ENCODE results near the gene NMNAT2.

Gene NMNAT2

GRCh38 chr1:183308719-183309118 is 109.5 kb downstream of the NMNAT2 start:
- DNase-seq: no peak

GRCh38 chr1:183306317-183307042 is 111.7 kb downstream of the NMNAT2 start:
- DNase-seq: no peak

DNA sequence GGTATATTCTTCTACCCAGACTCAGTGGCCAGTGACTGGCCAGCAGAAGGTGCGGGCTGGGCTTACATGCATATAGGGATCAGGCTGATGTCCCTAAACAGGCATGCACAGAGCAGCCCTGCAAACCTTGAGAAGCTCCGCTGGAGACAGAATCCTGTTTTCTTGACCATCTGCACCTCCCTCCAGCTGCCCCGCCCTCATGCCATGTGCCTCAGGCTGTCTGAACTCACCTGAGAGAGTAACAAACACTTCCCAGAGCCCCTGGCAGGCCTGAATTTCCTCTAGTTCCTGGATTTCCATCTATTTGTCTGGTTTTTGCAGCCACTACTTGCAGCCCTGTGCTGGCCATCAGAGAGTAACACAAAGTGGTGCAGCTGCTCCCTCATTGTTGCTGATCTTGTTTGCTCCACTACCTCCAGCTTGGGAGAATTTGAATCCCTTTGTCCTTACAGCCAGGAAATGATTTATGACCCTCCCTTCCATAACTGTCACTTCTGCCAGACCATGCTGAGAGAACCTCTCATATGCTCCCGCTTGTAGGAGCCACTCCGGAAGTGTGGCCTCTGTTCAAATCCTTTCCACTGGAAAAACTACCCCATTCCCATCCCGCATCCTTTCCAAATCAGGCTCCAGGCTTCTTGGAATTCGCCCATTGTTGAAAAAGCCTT is 113.6 kb downstream of the NMNAT2 start:
- DNase-seq: no peak

DNA sequence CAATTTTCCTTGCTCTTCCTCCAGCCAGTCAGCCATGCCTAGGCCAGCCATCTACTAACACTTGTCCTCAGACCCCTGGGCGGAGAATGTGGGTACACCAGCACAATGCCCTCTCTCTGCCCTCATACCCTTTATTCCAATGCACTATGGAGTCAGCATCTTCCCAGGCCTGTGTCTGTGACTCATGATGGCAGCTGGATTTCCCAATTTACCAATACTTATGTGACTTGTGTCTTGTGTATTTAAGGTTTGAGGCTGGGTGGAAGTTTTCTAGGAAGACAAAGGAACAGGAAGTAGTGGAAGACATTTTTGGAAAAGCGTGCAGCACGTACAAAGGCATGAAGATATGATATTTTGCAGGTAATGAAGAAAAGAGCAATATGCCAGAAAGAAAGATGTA is 114.3 kb downstream of the NMNAT2 start:
- DNase-seq: no peak

GRCh38 chr1:183303323-183303645 is 114.9 kb downstream of the NMNAT2 start:
- DNase-seq: no peak

- no peak for DNase-seq
Observed at GRCh38 chr1:183302452-183303322, 115.5 kb downstream of the NMNAT2 start.

DNA sequence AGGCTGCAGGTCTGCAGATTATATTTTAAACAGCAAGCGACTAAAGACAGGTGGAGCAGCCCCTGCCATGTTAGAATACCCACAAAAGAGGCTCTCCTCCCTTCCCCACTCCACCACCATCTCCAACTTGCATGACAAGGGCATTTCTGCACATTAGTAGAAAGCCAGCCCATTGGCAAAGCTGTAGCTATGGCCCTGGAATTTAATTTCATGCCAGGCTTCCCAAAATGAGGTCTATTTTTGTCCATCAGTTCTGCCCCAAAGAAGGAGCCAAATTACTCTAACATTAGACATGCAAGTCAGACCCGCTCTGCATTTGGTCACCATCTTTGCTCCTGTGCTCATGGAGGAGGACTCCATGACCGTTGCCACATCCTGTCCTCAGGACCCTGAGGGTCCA is 116.9 kb downstream of the NMNAT2 start:
- no peak for DNase-seq

- DNase-seq: no peak
Observed at GRCh38 chr1:183300828-183301227, 117.4 kb downstream of the NMNAT2 start.

- no peak for DNase-seq
Observed at GRCh38 chr1:183300395-183300794, 117.8 kb downstream of the NMNAT2 start.

DNA sequence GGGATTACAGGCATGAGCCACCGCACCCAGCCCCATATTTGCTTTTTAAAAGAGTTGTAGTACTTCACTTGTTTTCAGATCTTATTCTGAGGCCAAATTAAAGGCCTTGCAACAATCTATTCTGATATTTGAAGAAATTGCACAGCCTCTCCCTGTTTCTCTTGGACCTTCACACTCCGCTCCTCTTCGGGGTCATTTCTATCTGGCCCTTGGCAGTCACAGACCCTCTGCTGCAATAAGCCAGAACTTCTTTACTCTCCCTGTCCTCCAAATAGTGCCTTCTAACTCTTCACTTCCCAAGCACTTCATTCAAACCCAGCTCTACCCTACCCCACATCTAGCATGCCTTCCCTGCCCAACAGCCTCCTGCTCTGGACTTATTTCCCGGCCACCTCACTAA is 121.4 kb downstream of the NMNAT2 start:
- no peak for DNase-seq

- DNase-seq: no peak
Observed at GRCh38 chr1:183295521-183295920, 122.7 kb downstream of the NMNAT2 start.

DNA sequence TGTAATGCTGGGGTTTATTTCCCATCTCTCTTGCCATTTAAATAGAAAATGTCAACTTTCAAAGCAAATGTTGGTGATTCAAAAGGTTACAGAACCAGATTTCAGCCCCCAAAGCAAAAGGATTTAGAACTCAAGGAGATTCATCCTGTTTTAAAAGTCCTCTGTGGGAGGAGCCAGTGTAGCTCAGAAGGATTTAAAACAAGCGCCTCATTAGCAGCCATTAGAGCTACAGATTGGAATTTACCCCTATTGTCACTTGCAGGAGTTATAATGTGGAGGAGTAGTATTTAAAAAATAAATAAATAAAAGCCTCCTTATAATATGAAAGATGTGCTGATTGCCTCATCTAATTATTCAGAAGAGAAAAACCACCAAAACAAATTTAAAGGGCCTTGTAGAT is 124.3 kb downstream of the NMNAT2 start:
- DNase-seq: no peak

- no peak for DNase-seq
Observed at GRCh38 chr1:183293241-183293640, 124.9 kb downstream of the NMNAT2 start.

DNA sequence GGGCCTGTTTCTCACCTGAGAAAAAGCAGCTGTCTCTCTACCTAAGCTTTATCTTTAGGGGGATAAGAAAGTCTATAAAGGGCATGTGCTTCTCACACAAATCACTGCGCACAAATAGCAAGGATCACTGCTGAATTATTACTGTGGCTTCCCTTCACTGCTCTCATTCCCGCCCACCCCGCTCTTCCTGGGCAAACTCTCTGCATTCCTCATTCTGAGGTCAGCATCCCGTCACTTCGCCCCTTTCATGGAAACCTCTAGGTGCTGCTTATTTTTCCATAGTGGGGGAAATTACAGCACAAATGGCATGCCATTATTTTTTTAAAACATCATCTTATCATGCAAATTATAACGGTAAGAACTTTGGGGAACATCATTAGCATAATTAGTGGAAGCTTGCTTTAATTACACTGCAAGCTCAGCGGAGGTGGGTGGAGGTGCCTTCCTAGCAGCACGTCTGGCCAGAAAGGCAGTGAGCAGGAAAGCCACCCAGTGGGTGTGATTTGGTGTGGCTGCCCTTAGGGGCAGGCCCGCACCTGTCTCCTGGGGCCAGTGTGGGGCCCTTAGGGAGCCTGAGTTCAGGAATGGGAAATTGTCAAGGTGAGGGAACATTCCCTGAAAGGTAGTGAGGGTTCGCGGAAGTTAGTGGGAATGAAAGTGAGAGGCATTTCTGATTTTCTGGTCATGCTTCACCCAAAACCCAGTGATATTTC is 126.2 kb downstream of the NMNAT2 start:
- no peak for DNase-seq

- DNase-seq: no peak
Observed at GRCh38 chr1:183291216-183291762, 126.9 kb downstream of the NMNAT2 start.

DNA sequence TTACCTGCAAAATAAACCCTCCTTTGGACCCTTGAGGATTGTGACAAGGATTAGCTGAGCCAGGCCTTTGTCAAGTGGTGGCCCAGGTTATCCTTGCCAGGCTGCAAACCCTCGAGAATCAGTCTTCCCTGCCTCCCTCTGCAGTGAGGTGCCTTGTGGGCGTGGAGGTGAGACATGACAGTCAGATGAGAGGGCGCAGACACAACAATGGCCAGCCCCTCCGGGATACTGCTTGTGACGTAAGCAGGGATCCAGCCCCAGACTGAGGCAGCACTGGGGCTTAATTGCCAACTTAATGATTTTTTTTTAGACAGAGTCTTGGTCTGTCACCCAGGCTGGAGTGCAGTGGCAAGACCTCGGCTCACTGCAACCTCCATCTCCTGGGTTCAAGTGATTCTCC is 127.6 kb downstream of the NMNAT2 start:
- DNase-seq: no peak

- DNase-seq: no peak
Observed at GRCh38 chr1:183289051-183289496, 129.1 kb downstream of the NMNAT2 start.

DNA sequence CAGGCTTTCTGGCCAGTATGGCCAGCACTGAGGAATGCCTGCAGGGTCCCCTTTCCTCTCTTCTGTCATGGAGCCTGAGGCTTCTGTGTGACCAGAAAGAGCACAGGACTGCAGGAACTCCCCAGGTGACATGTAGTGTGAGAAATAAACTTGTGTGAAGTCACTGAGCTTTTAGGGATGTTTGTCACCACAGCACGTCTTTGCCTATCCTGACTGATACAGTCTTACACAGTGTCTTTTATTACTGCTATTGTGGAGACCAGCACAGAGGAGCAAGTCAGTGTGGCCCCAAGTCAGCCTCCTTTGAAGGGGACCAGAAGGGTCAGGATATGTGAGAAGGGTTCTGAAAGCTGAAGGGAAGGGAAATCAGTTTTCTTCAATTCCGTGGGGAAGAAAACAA is 129.6 kb downstream of the NMNAT2 start:
- no peak for DNase-seq

DNA sequence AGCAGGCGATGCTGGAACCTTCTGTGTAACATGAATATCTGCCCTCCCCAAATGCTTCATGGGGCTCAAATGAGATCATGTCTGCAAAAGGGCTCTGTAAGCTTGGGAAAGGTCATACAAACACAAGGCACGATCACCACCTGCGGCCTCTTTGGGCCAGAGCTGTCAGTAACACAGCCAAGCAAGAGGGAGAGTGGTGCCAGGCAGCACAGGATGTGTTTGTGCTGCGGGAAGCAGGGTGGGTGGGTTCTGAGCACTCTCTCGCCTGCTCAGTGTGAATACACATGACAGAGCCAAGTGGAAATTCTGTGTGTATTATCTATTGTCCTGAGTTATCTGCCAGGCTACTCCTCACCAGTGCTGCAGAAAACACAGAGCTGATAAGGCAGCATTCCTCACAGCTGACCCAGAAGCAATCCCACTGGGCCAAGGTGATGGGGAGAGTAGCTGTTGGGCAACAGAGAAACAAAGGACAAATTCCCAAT is 130.9 kb downstream of the NMNAT2 start:
- no peak for DNase-seq

DNA sequence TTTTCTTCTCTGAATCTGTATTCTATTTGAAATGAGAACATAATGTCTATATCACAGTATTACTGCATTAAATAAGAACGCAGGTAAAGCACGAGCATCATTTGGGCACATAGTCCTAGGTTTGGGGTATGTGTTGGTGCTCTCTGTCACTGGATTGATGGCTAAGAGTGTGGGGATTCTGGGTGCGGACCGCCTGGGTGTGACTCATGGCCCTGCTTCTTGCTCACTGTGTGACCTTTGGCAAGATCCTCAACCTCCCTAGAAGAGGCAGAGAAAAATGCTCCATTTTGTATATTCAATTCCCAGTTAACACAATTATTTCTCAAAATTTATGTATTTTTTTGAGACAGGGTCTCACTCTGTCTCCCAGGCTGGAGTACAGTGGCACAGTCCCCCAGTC is 132.4 kb downstream of the NMNAT2 start:
- DNase-seq: no peak

- DNase-seq: no peak
Observed at GRCh38 chr1:183285256-183285655, 132.9 kb downstream of the NMNAT2 start.

DNA sequence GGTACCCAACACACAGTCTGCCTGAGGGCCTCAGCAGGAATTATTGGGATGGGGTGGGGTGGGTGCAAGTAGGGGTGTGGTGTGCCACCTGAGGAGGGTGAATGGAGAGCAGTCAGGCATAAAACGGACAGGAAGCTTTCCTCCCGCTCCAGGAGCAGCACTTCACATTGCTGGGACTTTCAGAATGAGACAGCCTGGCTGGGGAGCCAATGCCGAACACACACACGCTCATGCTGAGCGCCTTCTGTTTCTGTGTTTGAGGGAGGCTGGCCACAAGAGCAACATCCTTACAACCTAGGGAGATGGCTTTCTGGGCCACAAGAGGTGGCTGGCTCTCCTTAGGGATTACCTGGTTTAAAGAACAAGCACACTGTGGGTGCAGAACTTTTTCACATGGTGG is 134.1 kb downstream of the NMNAT2 start:
- DNase-seq: no peak

- DNase-seq: no peak
Observed at GRCh38 chr1:183283286-183283685, 134.9 kb downstream of the NMNAT2 start.

All from bone marrow (tissue), 2 donors.